Tibial nerve (tissue), 4 donors: ENCODE results near the gene GUCY2C. TPM values are rescaled to one million over a fixed set of nuclear protein-coding genes. Genes with fewer than 3 reads are reported as not detected.
"Not testable (repeated sequence)": the region's sequence is repeated elsewhere in the genome, so short reads cannot be mapped to it uniquely, and the experiment has no call there.

Experiments
- DNase-seq, 2 donors: peaks; one replicate each; pipeline ENCODE4 v3.0.0-alpha.2; 2019; ENCODE audit warnings: low spot score in 2 of 2
- H3K27ac ChIP-seq, 4 donors: fragments of 200-600 bp; sonication (generic) in 3 of 4; one replicate each; pipeline ENCODE4 v1.5.1; 2017 to 2019; ENCODE audit warnings: mild to moderate bottlenecking in 1 of 4
- H3K27me3 ChIP-seq, 2 donors: fragments of 200-600 bp; sonication (generic) in 1 of 2; one replicate each; pipeline versions ENCODE4 v1.5.1 to v1.6.0; 2017 to 2019
- H3K36me3 ChIP-seq, 3 donors: fragments of 200-600 bp; sonication (generic); one replicate each; pipeline ENCODE4 v1.5.1; 2018 to 2019
- H3K4me1 ChIP-seq, 4 donors: fragments of 200-600 bp; sonication (generic) in 3 of 4; one replicate each; pipeline ENCODE4 v1.5.1; 2017 to 2019
- H3K4me3 ChIP-seq, 4 donors: fragments of 200-600 bp; sonication (generic) in 3 of 4; one replicate each; pipeline ENCODE4 v1.5.1; 2017 to 2019; ENCODE audit warnings: mild to moderate bottlenecking in 1 of 4, moderate library complexity in 1 of 4
- H3K9me3 ChIP-seq, 4 donors: fragments of 200-600 bp; sonication (generic) in 3 of 4; one replicate each; pipeline ENCODE4 v1.5.1; 2017 to 2019
- CTCF ChIP-seq, 5 experiments: fragments of 200-600 bp in 3 of 5; fragments of 450-650 bp in 2 of 5; sonication (generic) in 3 of 5; IDR thresholded peaks; one replicate each; pipeline ENCODE4 v1.5.1; 2016 to 2019; ENCODE audit warnings: antibody characterized with exemption in 5 of 5, mild to moderate bottlenecking in 3 of 5, moderate library complexity in 2 of 5
- EP300 ChIP-seq, 2 donors: sonication (generic); formaldehyde crosslinking; IDR thresholded peaks; one replicate each; pipeline ENCODE4 v1.6.1; 2017; ENCODE audit warnings: antibody characterized with exemption in 2 of 2, mild to moderate bottlenecking in 1 of 2
- POLR2A ChIP-seq, 2 donors: fragments of 450-650 bp; IDR thresholded peaks; one replicate each; pipeline ENCODE4 v1.6.1; 2017; ENCODE audit warnings: antibody characterized with exemption in 2 of 2, mild to moderate bottlenecking in 2 of 2, moderate library complexity in 2 of 2
- WGBS, 2 donors: methylation state at CpG; one replicate each; pipeline ENCODE4 v1.1.5; 2018; 5-methylcytosine and 5-hydroxymethylcytosine counted together
- total RNA-seq, 4 donors: library from RNA; depleted of rRNA; stranded (reverse); fragments of >200 nt; gene quantifications; one replicate each; pipeline ENCODE4 v1.1.0, GENCODE V29; 2016

GUCY2C gene
- total RNA-seq, 4 donors from 2014 or later, result not detected

GRCh38 chr12:14689144-14689543, 7.3 kb downstream of the GUCY2C start:
- TF ChIP-seq EP300 (IDR thresholded peaks at IDR 0.05), result no peak
- no peak for TF ChIP-seq POLR2A (IDR thresholded peaks at IDR 0.05)
- no peak for TF ChIP-seq CTCF (IDR thresholded peaks at IDR 0.05)
- no peak overlapping the region for H3K4me3 ChIP-seq
- no peaks in the 10 kb centered on the region for H3K36me3 ChIP-seq
- WGBS, 2 donors, result 91 to 94% methylated on average over 1 of the region's 1 CpG
- no peaks in the 10 kb centered on the region for H3K4me1 ChIP-seq
- H3K9me3 ChIP-seq, result no peaks in the 10 kb centered on the region
- DNase-seq, result no peak
- H3K27ac ChIP-seq, result no peak overlapping the region
- no peaks in the 10 kb centered on the region for H3K27me3 ChIP-seq

GRCh38 chr12:14682231-14682630, 14.2 kb downstream of the GUCY2C start:
- not testable (repeated sequence) for H3K4me3 ChIP-seq, H3K36me3 ChIP-seq, H3K4me1 ChIP-seq, H3K9me3 ChIP-seq, DNase-seq, H3K27me3 ChIP-seq, H3K27ac ChIP-seq
- 67 to 73% methylated on average over 4 of the region's 4 CpGs for WGBS, 2 donors

- WGBS, 2 donors, result 78% methylated on average over 2 of the region's 2 CpGs
- no peaks in the 10 kb centered on the region for H3K27me3 ChIP-seq
Measured at GRCh38 chr12:14681625-14682024, 14.8 kb downstream of the GUCY2C start.

GRCh38 chr12:14681190-14681589, 15.2 kb downstream of the GUCY2C start:
- TF ChIP-seq POLR2A (IDR thresholded peaks at IDR 0.05) (no peak), EP300 (IDR thresholded peaks at IDR 0.05) (no peak), CTCF (IDR thresholded peaks at IDR 0.05) (no peak)
- no peaks in the 10 kb centered on the region for H3K4me1 ChIP-seq
- DNase-seq, result no peak
- no peaks in the 10 kb centered on the region for H3K27me3 ChIP-seq
- no peaks in the 10 kb centered on the region for H3K9me3 ChIP-seq
- 63 to 78% methylated on average over 3 of the region's 3 CpGs for WGBS, 2 donors
- no peak overlapping the region for H3K27ac ChIP-seq
- no peak overlapping the region for H3K4me3 ChIP-seq
- H3K36me3 ChIP-seq, result no peaks in the 10 kb centered on the region

More at GRCh38 chr12:14681625-14682024, 14.8 kb downstream of the GUCY2C start:
- TF ChIP-seq EP300 (IDR thresholded peaks at IDR 0.05) (no peak), CTCF (IDR thresholded peaks at IDR 0.05) (no peak), POLR2A (IDR thresholded peaks at IDR 0.05) (no peak)
- DNase-seq, result no peak
- Histone ChIP-seq H3K27ac (no peak overlapping the region), H3K4me1 (no peaks in the 10 kb centered on the region), H3K4me3 (no peak overlapping the region), H3K9me3 (no peaks in the 10 kb centered on the region), H3K36me3 (no peaks in the 10 kb centered on the region)

GRCh38 chr12:14678547-14679150, 17.8 kb downstream of the GUCY2C start:
- DNase-seq, result no peak

More at GRCh38 chr12:14678547-14679150, 17.8 kb downstream of the GUCY2C start:
- WGBS, 2 donors, result 87 to 89% methylated on average over 6 of the region's 6 CpGs
- TF ChIP-seq CTCF (IDR thresholded peaks at IDR 0.05), result no peak
- TF ChIP-seq POLR2A (IDR thresholded peaks at IDR 0.05), result no peak
- TF ChIP-seq EP300 (IDR thresholded peaks at IDR 0.05), result no peak
- no peak overlapping the region for H3K4me3 ChIP-seq
- no peaks in the 10 kb centered on the region for H3K27me3 ChIP-seq
- H3K4me1 ChIP-seq, result no peaks in the 10 kb centered on the region
- no peaks in the 10 kb centered on the region for H3K9me3 ChIP-seq
- no peaks in the 10 kb centered on the region for H3K36me3 ChIP-seq
- H3K27ac ChIP-seq, result no peak overlapping the region
